Brain microvascular endothelial cell (primary cell): ENCODE data around the gene SLC44A2.

Source experiments
- DNase-seq: peaks from one replicate; pipeline ENCODE4 v3.0.0-alpha.2; 2020
- H3K27ac ChIP-seq: fragments of 250-450 bp; sonication (Bioruptor Pico); 2 replicates; pipeline ENCODE4 v1.5.1; 2020; ENCODE audit warnings: mild to moderate bottlenecking, moderate library complexity
- H3K27me3 ChIP-seq: fragments of 250-450 bp; sonication (Bioruptor Pico); replicated peaks from 2 replicates; pipeline ENCODE4 v1.5.1; 2020; ENCODE audit warnings: mild to moderate bottlenecking
- H3K36me3 ChIP-seq: fragments of 250-450 bp; sonication (Bioruptor Pico); replicated peaks from 2 replicates; pipeline ENCODE4 v1.5.1; 2020; ENCODE audit warnings: mild to moderate bottlenecking
- H3K4me3 ChIP-seq: 2 replicates; pipeline ENCODE4 v1.5.1; 2011; ENCODE audit warnings: low read depth, mild to moderate bottlenecking, control low read depth, low read length, moderate library complexity
- CTCF ChIP-seq: IDR thresholded peaks from 2 replicates; pipeline ENCODE4 v1.5.1; 2011; ENCODE audit warnings: low read depth, mild to moderate bottlenecking, moderate library complexity, low read length, control low read depth, inconsistent platforms; ENCODE audit errors: missing control alignments
- in situ Hi-C: cut with HindIII; loops from 2 replicates; pipeline ENCODE4 v1.10.0; 2017; ENCODE audit warnings: low sequenced_read_pairs, low pct_ligation_motif_present

Gene SLC44A2

GRCh38 chr19:10586396-10586795, 39.0 kb upstream of the SLC44A2 start:
- DNase-seq, result no peak
- no peaks in the 10 kb centered on the region for H3K36me3 ChIP-seq
- no peak overlapping the region for H3K27ac ChIP-seq

GRCh38 chr19:10587022-10587838, 38.1 kb upstream of the SLC44A2 start, which contains the start of gene AP1M2:
AP1M2 (minus strand) TSS chr19:10587312; CDS start chr19:10587231, 81 bp downstream.
- no peak for DNase-seq
- peaks cover 12% of the 10 kb centered on the region for H3K27me3 ChIP-seq

More at GRCh38 chr19:10586396-10586795, 39.0 kb upstream of the SLC44A2 start:
- no peak overlapping the region for H3K4me3 ChIP-seq
- in situ Hi-C loops, result no loop called here
- H3K27me3 ChIP-seq, result peaks cover 12% of the 10 kb centered on the region
- TF ChIP-seq CTCF, result no peak

GRCh38 chr19:10587839-10588150, 37.6 kb upstream of the SLC44A2 start:
- TF ChIP-seq CTCF, result no peak
- in situ Hi-C loops, result no loop called here
- no peak for DNase-seq
- H3K27me3 ChIP-seq, result peaks cover 12% of the 10 kb centered on the region
- no peaks in the 10 kb centered on the region for H3K36me3 ChIP-seq
- no peak overlapping the region for H3K27ac ChIP-seq
- no peak overlapping the region for H3K4me3 ChIP-seq

More at GRCh38 chr19:10587022-10587838, 38.1 kb upstream of the SLC44A2 start, which contains the start of gene AP1M2:
- Histone ChIP-seq H3K4me3 (no peak within 1 kb of the TSS), H3K27ac (no peak within 1 kb of the TSS), H3K36me3 (no peaks in the 10 kb centered on the region)
- no peak for TF ChIP-seq CTCF
- in situ Hi-C loops, result no loop called here

- in situ Hi-C loops, result no loop called here
- no peaks in the 10 kb centered on the region for H3K36me3 ChIP-seq
- no peaks in the 10 kb centered on the region for H3K27me3 ChIP-seq
- no peak for TF ChIP-seq CTCF
- no peak overlapping the region for H3K27ac ChIP-seq
- H3K4me3 ChIP-seq, result no peak overlapping the region
- DNase-seq, result no peak
Measured at GRCh38 chr19:10593148-10593547, 32.2 kb upstream of the SLC44A2 start.

- no peak overlapping the region for H3K27ac ChIP-seq
- DNase-seq, result no peak
- TF ChIP-seq CTCF, result no peak
- no peaks in the 10 kb centered on the region for H3K36me3 ChIP-seq
- no peaks in the 10 kb centered on the region for H3K27me3 ChIP-seq
- H3K4me3 ChIP-seq, result no peak overlapping the region
- in situ Hi-C loops, result no loop called here
Measured at GRCh38 chr19:10593820-10594637, 31.3 kb upstream of the SLC44A2 start.
